ENCODE data around the gene PTGDR2.

Gene PTGDR2

GRCh38 chr11:60869451-60869825, 13.7 kb upstream of the PTGDR2 start:
- TF ChIP-seq GATA2 (IDR thresholded peaks at IDR 0.05; ENCODE audit: low read depth, low read length) (no peak), GATA3 (IDR thresholded peaks at IDR 0.05; ENCODE audit: low read depth, low read length) (no peak)

- TF ChIP-seq GATA3 (IDR thresholded peaks at IDR 0.05; ENCODE audit: low read depth, low read length) (no peak), GATA2 (IDR thresholded peaks at IDR 0.05; ENCODE audit: low read depth, low read length) (no peak)
Measured at GRCh38 chr11:60868682-60869450, 13.1 kb upstream of the PTGDR2 start.

GRCh38 chr11:60867871-60868681, 12.3 kb upstream of the PTGDR2 start:
- TF ChIP-seq GATA3 (IDR thresholded peaks at IDR 0.05; ENCODE audit: low read depth, low read length) (no peak), GATA2 (IDR thresholded peaks at IDR 0.05; ENCODE audit: low read depth, low read length) (no peak)

- TF ChIP-seq GATA3 (IDR thresholded peaks at IDR 0.05; ENCODE audit: low read depth, low read length) (no peak), GATA2 (IDR thresholded peaks at IDR 0.05; ENCODE audit: low read depth, low read length) (no peak)
Measured at GRCh38 chr11:60866911-60867870, 11.4 kb upstream of the PTGDR2 start, which contains the start of gene ZP1. ZP1 (plus strand) TSS chr11:60867542; CDS start chr11:60867562, 20 bp downstream.

- TF ChIP-seq GATA2 (IDR thresholded peaks at IDR 0.05; ENCODE audit: low read depth, low read length) (no peak), GATA3 (IDR thresholded peaks at IDR 0.05; ENCODE audit: low read depth, low read length) (no peak)
Measured at GRCh38 chr11:60864856-60865513, 9.2 kb upstream of the PTGDR2 start.

- TF ChIP-seq GATA3 (IDR thresholded peaks at IDR 0.05; ENCODE audit: low read depth, low read length) (no peak), GATA2 (IDR thresholded peaks at IDR 0.05; ENCODE audit: low read depth, low read length) (no peak)
Measured at GRCh38 chr11:60863550-60864521, 8.1 kb upstream of the PTGDR2 start.

- TF ChIP-seq GATA3 (IDR thresholded peaks at IDR 0.05; ENCODE audit: low read depth, low read length) (no peak), GATA2 (IDR thresholded peaks at IDR 0.05; ENCODE audit: low read depth, low read length) (no peak)
Measured at GRCh38 chr11:60862171-60862570, 6.4 kb upstream of the PTGDR2 start.

- no peak for TF ChIP-seq GATA3 (IDR thresholded peaks at IDR 0.05; ENCODE audit: low read depth, low read length)
- no peak for TF ChIP-seq GATA2 (IDR thresholded peaks at IDR 0.05; ENCODE audit: low read depth, low read length)
Measured at GRCh38 chr11:60860943-60861342, 5.2 kb upstream of the PTGDR2 start.

GRCh38 chr11:60859616-60860250, 4.0 kb upstream of the PTGDR2 start:
- TF ChIP-seq GATA2 (IDR thresholded peaks at IDR 0.05; ENCODE audit: low read depth, low read length) (no peak), GATA3 (IDR thresholded peaks at IDR 0.05; ENCODE audit: low read depth, low read length) (no peak)

GRCh38 chr11:60858731-60859464, 3.1 kb upstream of the PTGDR2 start:
- TF ChIP-seq GATA3 (IDR thresholded peaks at IDR 0.05; ENCODE audit: low read depth, low read length) (no peak), GATA2 (IDR thresholded peaks at IDR 0.05; ENCODE audit: low read depth, low read length) (no peak)

GRCh38 chr11:60858236-60858635, 2.5 kb upstream of the PTGDR2 start:
- no peak for TF ChIP-seq GATA2 (IDR thresholded peaks at IDR 0.05; ENCODE audit: low read depth, low read length)
- TF ChIP-seq GATA3 (IDR thresholded peaks at IDR 0.05; ENCODE audit: low read depth, low read length): no peak
